H1 (cell line): ENCODE measurements around the gene CORT. TPM values are rescaled to one million over a fixed set of nuclear protein-coding genes. Genes with fewer than 3 reads are reported as not detected.

Source experiments
- CHD7 ChIP-seq: fragments of 300-600 bp; sonication (generic); IDR thresholded peaks from 2 replicates; pipeline ENCODE4 v1.7.1; 2012; ENCODE audit warnings: low read length, moderate library complexity, mild to moderate bottlenecking, inconsistent platforms; ENCODE audit not compliant: insufficient replicate concordance
- E2F6 ChIP-seq: IDR thresholded peaks from 2 replicates; pipeline ENCODE4 v1.6.1; 2012; ENCODE audit warnings: inconsistent platforms
- KDM1A ChIP-seq: fragments of 200-600, 300-600 bp; sonication (generic); IDR thresholded peaks from 2 replicates; pipeline ENCODE4 v1.7.1; 2016; ENCODE audit warnings: mild to moderate bottlenecking, low read length, borderline replicate concordance
- POLR2A ChIP-seq, 2 experiments: IDR thresholded peaks; 1 replicate in 1 of 2; 2 replicates in 1 of 2; pipeline ENCODE4 v1.6.1; 2011; ENCODE audit warnings: low read depth in 2 of 2, low read length in 2 of 2, mild to moderate bottlenecking in 2 of 2; ENCODE audit errors: control extremely low read depth in 1 of 2
- RBBP5 ChIP-seq: IDR thresholded peaks from 2 replicates; pipeline ENCODE4 v1.7.1; 2012; ENCODE audit warnings: low read depth, mild to moderate bottlenecking, inconsistent platforms, low read length, moderate library complexity, borderline replicate concordance
- polyA plus RNA-seq, 7 experiments: library from polyadenylated mRNA; depleted of rRNA in 3 of 7; stranded (reverse) in 5 of 7; unstranded in 2 of 7; fragments of >200 nt in 5 of 7; fragments of 200-250 nt in 2 of 7; gene quantifications; 1 replicate in 5 of 7; 2 replicates in 1 of 7; 4 replicates in 1 of 7; pipeline versions ENCODE4 v1.2.1 to v1.2.3, GENCODE V29; 2011 to 2013; ENCODE audit warnings: missing spikeins in 2 of 7, mixed read lengths in 2 of 7
- total RNA-seq: library from RNA; stranded (reverse); fragmentation: NEBNext Ultra II Directional; extraction: Animal tissue kit (Norgen Biotek cat#: 25700); gene quantifications from 2 replicates; pipeline ENCODE4 v1.2.1, GENCODE V29; 2021

CORT gene
- total and polyA plus RNA-seq, 2 of the 8 experiments (the other 6 are each of a cell fraction or from before 2014, with no cell fraction given): 0.15 to 0.30 TPM

- TF ChIP-seq CHD7 (no peak), POLR2A (IDR thresholded peaks at IDR 0.05; ENCODE audit: control extremely low read depth in 1 of 2, low read depth in 2 of 2, low read length in 2 of 2) (no peak), E2F6 (no peak), KDM1A (no peak), RBBP5 (no peak)
Measured at GRCh38 chr1:10429868-10430215, 20.0 kb upstream of the CORT start (continued).
